Glomerular endothelial cell (primary cell): Measurements from ENCODE around the gene RTTN. TPM values are rescaled to one million over a fixed set of nuclear protein-coding genes. Genes with fewer than 3 reads are reported as not detected.
"Not testable (repeated sequence)": the region's sequence is repeated elsewhere in the genome, so short reads cannot be mapped to it uniquely, and the experiment has no call there.

Experiments
- DNase-seq: peaks from one replicate; pipeline ENCODE4 v3.0.0-alpha.2; 2011; ENCODE audit warnings: low read depth, low spot score; ENCODE audit errors: extremely low read depth
- total RNA-seq: library from RNA; depleted of rRNA; stranded (reverse); fragments of >200 nt; gene quantifications from 2 replicates; pipeline ENCODE4 v1.2.3, GENCODE V29; 2015

RTTN gene
- total RNA-seq, 1 donor from 2014 or later = 8.9 TPM

GRCh38 chr18:69995774-69996173, 209.7 kb downstream of the RTTN start:
- DNase-seq = no peak

- no peak for DNase-seq
Observed at GRCh38 chr18:69992776-69993175, 212.7 kb downstream of the RTTN start.

- no peak for DNase-seq
Observed at GRCh38 chr18:69987870-69988269, 217.6 kb downstream of the RTTN start.

GRCh38 chr18:69985239-69985638, 220.2 kb downstream of the RTTN start:
- DNase-seq = no peak

- DNase-seq = no peak
Observed at GRCh38 chr18:69982417-69982816, 223.1 kb downstream of the RTTN start.

GRCh38 chr18:69981948-69982347, 223.5 kb downstream of the RTTN start:
- no peak for DNase-seq

GRCh38 chr18:69980982-69981804, 224.3 kb downstream of the RTTN start:
- no peak for DNase-seq

- no peak for DNase-seq
Observed at GRCh38 chr18:69980509-69980908, 225.0 kb downstream of the RTTN start.

GRCh38 chr18:69978732-69979715, 226.5 kb downstream of the RTTN start:
- no peak for DNase-seq

GRCh38 chr18:69975294-69975693, 230.2 kb downstream of the RTTN start:
- not testable (repeated sequence) for DNase-seq

GRCh38 chr18:69974365-69974764, 231.1 kb downstream of the RTTN start:
- DNase-seq = no peak

GRCh38 chr18:69969491-69969890, 236.0 kb downstream of the RTTN start:
- DNase-seq = no peak

- no peak for DNase-seq
Observed at GRCh38 chr18:69968039-69968438, 237.4 kb downstream of the RTTN start.

- no peak for DNase-seq
Observed at GRCh38 chr18:69963196-69963595, 242.3 kb downstream of the RTTN start.

- no peak for DNase-seq
Observed at GRCh38 chr18:69961718-69962117, 243.8 kb downstream of the RTTN start.

- DNase-seq = no peak
Observed at GRCh38 chr18:69958422-69958821, 247.1 kb downstream of the RTTN start.

- no peak for DNase-seq
Observed at GRCh38 chr18:69957747-69958146, 247.7 kb downstream of the RTTN start.

GRCh38 chr18:69956665-69957620, 248.5 kb downstream of the RTTN start:
- DNase-seq = no peak

- no peak for DNase-seq
Observed at GRCh38 chr18:69956057-69956456, 249.4 kb downstream of the RTTN start.

GRCh38 chr18:69954719-69955480, 250.6 kb downstream of the RTTN start:
- DNase-seq = no peak
